Esophagus squamous epithelium (tissue), 4 donors: Measurements from ENCODE around the gene GPR137.

Source experiments
- CTCF ChIP-seq, 6 experiments: fragments of 450-650 bp in 4 of 6; fragments of 200-600 bp in 2 of 6; sonication (generic) in 2 of 6; IDR thresholded peaks; one replicate each; pipeline ENCODE4 v1.5.1; 2016 to 2019; ENCODE audit warnings: antibody characterized with exemption in 6 of 6, mild to moderate bottlenecking in 4 of 6, moderate library complexity in 4 of 6
- POLR2A ChIP-seq, 4 donors: fragments of 450-650 bp; IDR thresholded peaks; one replicate each; pipeline ENCODE4 v1.6.1; 2017; ENCODE audit warnings: antibody characterized with exemption in 4 of 4, mild to moderate bottlenecking in 4 of 4, moderate library complexity in 3 of 4

GRCh38 chr11:64296830-64297698 is 11.4 kb downstream of the GPR137 start:
- TF ChIP-seq CTCF (IDR thresholded peaks at IDR 0.05) (no peak), POLR2A (IDR thresholded peaks at IDR 0.05) (no peak)
